ENCODE measurements around the gene DCPS. TPM values are rescaled to one million over a fixed set of nuclear protein-coding genes. Genes with fewer than 3 reads are reported as not detected.
"Not testable (repeated sequence)": the region's sequence is repeated elsewhere in the genome, so short reads cannot be mapped to it uniquely, and the experiment has no call there.

DCPS gene
- total RNA-seq, 1 donor from 2014 or later = 40.4 TPM

- H3K27me3 Mint-ChIP-seq (ENCODE audit: insufficient read depth) = no peaks in the 10 kb centered on the region
- no peak for DNase-seq (ENCODE audit: low spot score)
- peak overlapping the region; percentile 29 for H3K27ac Mint-ChIP-seq
- H3K9me3 Mint-ChIP-seq = no peaks in the 10 kb centered on the region
- H3K4me1 Mint-ChIP-seq (ENCODE audit: low read depth) = peaks cover 28% of the 10 kb centered on the region
- H3K36me3 Mint-ChIP-seq (ENCODE audit: low read depth) = peaks cover 9% of the 10 kb centered on the region
- H3K4me3 Mint-ChIP-seq = peak overlapping the region; percentile 83
- intact Hi-C loops (cut with micrococcal nuclease) = loop anchor here (1.0 to 2.0 kb wide), 7 partner anchors 52 to 469 kb away; partner anchors contain the start of genes CDON, DCPS, DDX25 and FAM118B
Observed at GRCh38 chr11:126355926-126356897, 52.4 kb downstream of the DCPS start.

- no peak for DNase-seq (ENCODE audit: low spot score)
- Mint-ChIP-seq H3K27ac (peak overlapping the region; percentile 2), H3K27me3 (ENCODE audit: insufficient read depth) (no peaks in the 10 kb centered on the region), H3K4me3 (peak overlapping the region; percentile 83), H3K9me3 (no peaks in the 10 kb centered on the region), H3K4me1 (ENCODE audit: low read depth) (peaks cover 24% of the 10 kb centered on the region), H3K36me3 (ENCODE audit: low read depth) (peaks cover 9% of the 10 kb centered on the region)
- intact Hi-C loops (cut with micrococcal nuclease) = no loop called here
Observed at GRCh38 chr11:126357055-126357962, 53.4 kb downstream of the DCPS start.

- Mint-ChIP-seq H3K4me1 (ENCODE audit: low read depth) (peaks cover 15% of the 10 kb centered on the region), H3K4me3 (no peak overlapping the region), H3K27me3 (ENCODE audit: insufficient read depth) (no peaks in the 10 kb centered on the region), H3K27ac (no peak overlapping the region), H3K36me3 (ENCODE audit: low read depth) (peaks cover 7% of the 10 kb centered on the region), H3K9me3 (no peaks in the 10 kb centered on the region)
- DNase-seq (ENCODE audit: low spot score) = no peak
- intact Hi-C loops (cut with micrococcal nuclease) = no loop called here
Observed at GRCh38 chr11:126357969-126358762, 54.3 kb downstream of the DCPS start.

- Mint-ChIP-seq H3K36me3 (ENCODE audit: low read depth) (peaks cover 7% of the 10 kb centered on the region), H3K9me3 (no peaks in the 10 kb centered on the region), H3K4me1 (ENCODE audit: low read depth) (peaks cover 9% of the 10 kb centered on the region), H3K4me3 (no peak overlapping the region), H3K27me3 (ENCODE audit: insufficient read depth) (no peaks in the 10 kb centered on the region), H3K27ac (no peak overlapping the region)
- DNase-seq (ENCODE audit: low spot score) = no peak
- intact Hi-C loops (cut with micrococcal nuclease) = no loop called here
Observed at GRCh38 chr11:126358763-126359160, 54.9 kb downstream of the DCPS start.

GRCh38 chr11:126359431-126360048 is 55.7 kb downstream of the DCPS start:
- DNase-seq (ENCODE audit: low spot score) = no peak
- H3K4me1 Mint-ChIP-seq (ENCODE audit: low read depth) = peaks cover 4% of the 10 kb centered on the region
- no peak overlapping the region for H3K4me3 Mint-ChIP-seq
- H3K36me3 Mint-ChIP-seq (ENCODE audit: low read depth) = peaks cover 4% of the 10 kb centered on the region
- intact Hi-C loops (cut with micrococcal nuclease) = no loop called here
- no peaks in the 10 kb centered on the region for H3K9me3 Mint-ChIP-seq
- no peaks in the 10 kb centered on the region for H3K27me3 Mint-ChIP-seq (ENCODE audit: insufficient read depth)
- H3K27ac Mint-ChIP-seq = no peak overlapping the region

GRCh38 chr11:126360049-126360446 is 56.2 kb downstream of the DCPS start:
- intact Hi-C loops (cut with micrococcal nuclease) = no loop called here
- H3K9me3 Mint-ChIP-seq = no peaks in the 10 kb centered on the region
- H3K27me3 Mint-ChIP-seq (ENCODE audit: insufficient read depth) = no peaks in the 10 kb centered on the region
- no peaks in the 10 kb centered on the region for H3K36me3 Mint-ChIP-seq (ENCODE audit: low read depth)
- H3K27ac Mint-ChIP-seq = no peak overlapping the region
- DNase-seq (ENCODE audit: low spot score) = no peak
- H3K4me1 Mint-ChIP-seq (ENCODE audit: low read depth) = no peaks in the 10 kb centered on the region
- no peak overlapping the region for H3K4me3 Mint-ChIP-seq

- Mint-ChIP-seq H3K36me3 (ENCODE audit: low read depth) (no peaks in the 10 kb centered on the region), H3K9me3 (no peaks in the 10 kb centered on the region), H3K4me1 (ENCODE audit: low read depth) (no peaks in the 10 kb centered on the region), H3K27me3 (ENCODE audit: insufficient read depth) (no peaks in the 10 kb centered on the region), H3K27ac (no peak overlapping the region), H3K4me3 (no peak overlapping the region)
- intact Hi-C loops (cut with micrococcal nuclease) = no loop called here
- no peak for DNase-seq (ENCODE audit: low spot score)
Observed at GRCh38 chr11:126361400-126361799, 57.5 kb downstream of the DCPS start.

- Mint-ChIP-seq H3K9me3 (no peaks in the 10 kb centered on the region), H3K36me3 (ENCODE audit: low read depth) (no peaks in the 10 kb centered on the region), H3K4me1 (ENCODE audit: low read depth) (no peaks in the 10 kb centered on the region), H3K4me3 (no peak overlapping the region), H3K27me3 (ENCODE audit: insufficient read depth) (no peaks in the 10 kb centered on the region), H3K27ac (no peak overlapping the region)
- no peak for DNase-seq (ENCODE audit: low spot score)
- intact Hi-C loops (cut with micrococcal nuclease) = no loop called here
Observed at GRCh38 chr11:126362879-126363655, 59.2 kb downstream of the DCPS start.

GRCh38 chr11:126363706-126364248 is 59.9 kb downstream of the DCPS start:
- no peaks in the 10 kb centered on the region for H3K36me3 Mint-ChIP-seq (ENCODE audit: low read depth)
- no peak overlapping the region for H3K27ac Mint-ChIP-seq
- H3K9me3 Mint-ChIP-seq = no peaks in the 10 kb centered on the region
- H3K27me3 Mint-ChIP-seq (ENCODE audit: insufficient read depth) = no peaks in the 10 kb centered on the region
- intact Hi-C loops (cut with micrococcal nuclease) = no loop called here
- H3K4me3 Mint-ChIP-seq = no peak overlapping the region
- no peak for DNase-seq (ENCODE audit: low spot score)
- H3K4me1 Mint-ChIP-seq (ENCODE audit: low read depth) = peaks cover 5% of the 10 kb centered on the region

GRCh38 chr11:126364735-126365134 is 60.9 kb downstream of the DCPS start:
- H3K9me3 Mint-ChIP-seq; H3K4me1 Mint-ChIP-seq (ENCODE audit: low read depth): not testable (repeated sequence)

GRCh38 chr11:126365508-126365907 is 61.6 kb downstream of the DCPS start:
- H3K9me3 Mint-ChIP-seq; DNase-seq (ENCODE audit: low spot score); H3K27me3 Mint-ChIP-seq (ENCODE audit: insufficient read depth); H3K36me3 Mint-ChIP-seq (ENCODE audit: low read depth); intact Hi-C loops (cut with micrococcal nuclease); H3K27ac Mint-ChIP-seq; H3K4me3 Mint-ChIP-seq; H3K4me1 Mint-ChIP-seq (ENCODE audit: low read depth): not testable (repeated sequence)

More at GRCh38 chr11:126364735-126365134, 60.9 kb downstream of the DCPS start:
- H3K4me3 Mint-ChIP-seq; DNase-seq (ENCODE audit: low spot score); H3K36me3 Mint-ChIP-seq (ENCODE audit: low read depth); intact Hi-C loops (cut with micrococcal nuclease); H3K27me3 Mint-ChIP-seq (ENCODE audit: insufficient read depth); H3K27ac Mint-ChIP-seq: not testable (repeated sequence)

Measured in activated T-helper 1 cell treated with anti-CD3 and anti-CD28 coated beads, Interleukin-12 subunit alpha, Interleukin-12 subunit beta, Interleukin-2, Interleukin-4 antibody, amounts not matched to agents 30 ng/mL and 10 ng/mL and 1 ng/mL, durations not matched to agents 14 hours and 24 hours and 36 hours (primary cell).